ENCODE measurements around the gene CSF3.

The CSF3 gene

GRCh38 chr17:39972271-39972670 is 43.0 kb upstream of the CSF3 start:
- TF ChIP-seq, protein P1, sequence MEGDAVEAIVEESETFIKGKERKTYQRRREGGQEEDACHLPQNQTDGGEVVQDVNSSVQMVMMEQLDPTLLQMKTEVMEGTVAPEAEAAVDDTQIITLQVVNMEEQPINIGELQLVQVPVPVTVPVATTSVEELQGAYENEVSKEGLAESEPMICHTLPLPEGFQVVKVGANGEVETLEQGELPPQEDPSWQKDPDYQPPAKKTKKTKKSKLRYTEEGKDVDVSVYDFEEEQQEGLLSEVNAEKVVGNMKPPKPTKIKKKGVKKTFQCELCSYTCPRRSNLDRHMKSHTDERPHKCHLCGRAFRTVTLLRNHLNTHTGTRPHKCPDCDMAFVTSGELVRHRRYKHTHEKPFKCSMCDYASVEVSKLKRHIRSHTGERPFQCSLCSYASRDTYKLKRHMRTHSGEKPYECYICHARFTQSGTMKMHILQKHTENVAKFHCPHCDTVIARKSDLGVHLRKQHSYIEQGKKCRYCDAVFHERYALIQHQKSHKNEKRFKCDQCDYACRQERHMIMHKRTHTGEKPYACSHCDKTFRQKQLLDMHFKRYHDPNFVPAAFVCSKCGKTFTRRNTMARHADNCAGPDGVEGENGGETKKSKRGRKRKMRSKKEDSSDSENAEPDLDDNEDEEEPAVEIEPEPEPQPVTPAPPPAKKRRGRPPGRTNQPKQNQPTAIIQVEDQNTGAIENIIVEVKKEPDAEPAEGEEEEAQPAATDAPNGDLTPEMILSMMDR (IDR thresholded peaks at IDR 0.05; ENCODE audit: borderline replicate concordance, insufficient read depth, low read depth, low read length), result no peak
- H3K4me3 ChIP-seq (ENCODE audit: low read depth, low read length), result no peak overlapping the region

DNA sequence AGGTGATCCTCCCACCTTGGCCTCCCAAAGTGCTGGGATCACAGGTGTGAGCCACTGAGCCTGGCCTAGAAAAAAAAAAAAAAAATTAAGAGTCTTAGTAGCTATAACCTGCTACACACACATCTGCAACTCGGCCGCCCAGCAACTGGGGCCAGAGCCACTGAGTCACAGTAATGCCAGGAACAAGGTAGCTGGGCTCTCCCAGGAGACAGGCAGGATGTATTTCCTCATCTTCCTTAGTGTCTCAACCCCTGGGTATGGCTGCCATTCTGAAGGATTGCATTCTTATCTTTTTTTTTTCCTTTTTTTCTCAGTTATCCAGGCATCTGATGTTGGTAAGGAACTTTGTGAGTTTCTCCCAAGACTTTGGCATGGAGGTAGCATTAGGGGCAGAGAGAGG is 41.7 kb upstream of the CSF3 start:
- TF ChIP-seq, protein P1 (IDR thresholded peaks at IDR 0.05; ENCODE audit: borderline replicate concordance, insufficient read depth, low read depth, low read length), result no peak
- no peak overlapping the region for H3K4me3 ChIP-seq (ENCODE audit: low read depth, low read length)

- TF ChIP-seq, protein P1 (IDR thresholded peaks at IDR 0.05; ENCODE audit: borderline replicate concordance, insufficient read depth, low read depth, low read length), result no peak
Observed at GRCh38 chr17:39974433-39974832, 40.8 kb upstream of the CSF3 start.

GRCh38 chr17:39975801-39976200 is 39.4 kb upstream of the CSF3 start:
- TF ChIP-seq, protein P1 (IDR thresholded peaks at IDR 0.05; ENCODE audit: borderline replicate concordance, insufficient read depth, low read depth, low read length), result no peak
- H3K4me3 ChIP-seq (ENCODE audit: low read depth, low read length), result no peak overlapping the region

More at GRCh38 chr17:39974433-39974832, 40.8 kb upstream of the CSF3 start:
- H3K4me3 ChIP-seq (ENCODE audit: low read depth, low read length), result no peak overlapping the region

- TF ChIP-seq, protein P1 (IDR thresholded peaks at IDR 0.05; ENCODE audit: borderline replicate concordance, insufficient read depth, low read depth, low read length), result no peak
- no peak overlapping the region for H3K4me3 ChIP-seq (ENCODE audit: low read depth, low read length)
Observed at GRCh38 chr17:39979016-39979670, 36.1 kb upstream of the CSF3 start.

DNA sequence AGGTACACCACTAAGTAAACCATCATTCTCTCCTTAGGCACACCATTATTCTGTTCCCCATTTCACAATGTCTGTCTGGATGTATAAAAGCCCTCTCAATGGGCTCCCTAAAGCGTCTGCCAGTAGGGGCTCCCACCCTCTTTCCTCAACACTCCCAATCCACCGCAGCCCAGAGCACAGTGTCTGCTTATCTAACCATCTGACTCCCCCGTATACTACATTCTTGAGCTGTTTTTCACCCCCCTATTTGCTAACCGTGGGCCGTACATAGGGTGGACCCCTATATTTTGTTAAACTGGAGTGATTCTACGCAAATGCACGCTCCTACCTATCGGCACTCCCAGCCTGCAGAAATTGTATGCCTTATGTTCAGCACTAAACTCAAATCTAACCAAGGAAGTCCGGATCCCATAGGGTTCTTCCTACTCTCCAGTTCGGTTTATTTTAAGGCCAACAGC is 35.3 kb upstream of the CSF3 start:
- TF ChIP-seq, protein P1 (IDR thresholded peaks at IDR 0.05; ENCODE audit: borderline replicate concordance, insufficient read depth, low read depth, low read length), result peak; percentile 26; the same call in 1 of the 2 replicates
- H3K4me3 ChIP-seq (ENCODE audit: low read depth, low read length), result peak overlapping the region; percentile 60
